GM12873 (cell line): ENCODE results near the gene BABAM2.

Source experiments
- CTCF ChIP-seq: IDR thresholded peaks from 2 replicates; pipeline ENCODE4 v1.5.1; 2012; ENCODE audit warnings: low read depth, mild to moderate bottlenecking, moderate library complexity, low read length, control low read depth; ENCODE audit not compliant: insufficient read depth; ENCODE audit errors: missing control alignments

The BABAM2 gene

GRCh38 chr2:28343971-28344715, 453.6 kb downstream of the BABAM2 start:
- TF ChIP-seq CTCF, result no peak

GRCh38 chr2:28344756-28345373, 454.3 kb downstream of the BABAM2 start:
- TF ChIP-seq CTCF, result no peak

GRCh38 chr2:28345619-28346018, 455.1 kb downstream of the BABAM2 start:
- TF ChIP-seq CTCF, result no peak

GRCh38 chr2:28346587-28346986, 456.1 kb downstream of the BABAM2 start:
- TF ChIP-seq CTCF, result no peak

- no peak for TF ChIP-seq CTCF
These were observed 456.7 kb downstream of the BABAM2 start for GRCh38 chr2:28347193-28347592.

- TF ChIP-seq CTCF, result no peak
These were observed 457.1 kb downstream of the BABAM2 start for GRCh38 chr2:28347596-28347995.

- no peak for TF ChIP-seq CTCF
These were observed 457.6 kb downstream of the BABAM2 start for GRCh38 chr2:28348149-28348567.
